Dermis microvascular lymphatic vessel endothelial cell (primary cell): ENCODE data around the gene TRIM46. TPM values are rescaled to one million over a fixed set of nuclear protein-coding genes. Genes with fewer than 3 reads are reported as not detected.

Experiments used
- DNase-seq, 2 donors: peaks; one replicate each; pipeline versions ENCODE4 v3.0.0 to v3.0.0-alpha.2; 2010; ENCODE audit warnings: low read depth in 2 of 2
- total RNA-seq: library from RNA; depleted of rRNA; stranded (reverse); fragments of >200 nt; gene quantifications from 2 replicates; pipeline ENCODE4 v1.2.1, GENCODE V29; 2014

Gene TRIM46
- total RNA-seq, 1 donor from 2014 or later, result 1.9 TPM

- DNase-seq, result no peak
Observed at GRCh38 chr1:155171836-155172731, 1.6 kb upstream of the TRIM46 start.

GRCh38 chr1:155172732-155173477 lies 744 bp upstream of the TRIM46 start, which contains the start of gene KRTCAP2:
Gene KRTCAP2 (minus strand): TSS chr1:155173304. CDS start chr1:155173224, 80 bp downstream.
- peak; percentile 90 to 96 for DNase-seq

GRCh38 chr1:155174324-155175280 lies 953 bp downstream of the TRIM46 start:
- peak in 1 of 2 donors; percentile 21 for DNase-seq

GRCh38 chr1:155175281-155175926 lies 1.8 kb downstream of the TRIM46 start:
- no peak for DNase-seq

GRCh38 chr1:155175927-155176371 lies 2.3 kb downstream of the TRIM46 start:
- DNase-seq, result no peak

- peak; percentile 34 to 67 for DNase-seq
Observed at GRCh38 chr1:155176544-155177071, 3.0 kb downstream of the TRIM46 start.

GRCh38 chr1:155177192-155177917 lies 3.7 kb downstream of the TRIM46 start:
- no peak for DNase-seq

- DNase-seq, result no peak
Observed at GRCh38 chr1:155177918-155178281, 4.3 kb downstream of the TRIM46 start.

GRCh38 chr1:155178441-155179111 lies 4.9 kb downstream of the TRIM46 start:
- DNase-seq, result no peak

- DNase-seq, result no peak
Observed at GRCh38 chr1:155179112-155180031, 5.7 kb downstream of the TRIM46 start.

- no peak for DNase-seq
Observed at GRCh38 chr1:155181371-155182051, 7.9 kb downstream of the TRIM46 start.

- DNase-seq, result no peak
Observed at GRCh38 chr1:155182052-155182550, 8.5 kb downstream of the TRIM46 start.

GRCh38 chr1:155183775-155184221 lies 10.1 kb downstream of the TRIM46 start:
- DNase-seq, result no peak

GRCh38 chr1:155184351-155184811 lies 10.7 kb downstream of the TRIM46 start:
- DNase-seq, result no peak

- DNase-seq, result no peak
Observed at GRCh38 chr1:155184835-155185782, 11.5 kb downstream of the TRIM46 start.

GRCh38 chr1:155185783-155186066 lies 12.1 kb downstream of the TRIM46 start:
- no peak for DNase-seq
